Measurements from ENCODE around the gene SNX33. TPM values are rescaled to one million over a fixed set of nuclear protein-coding genes. Genes with fewer than 3 reads are reported as not detected.

The SNX33 gene
- total and polyA plus RNA-seq, 8 donors, result 21.4 to 34.7 (median 23.0) TPM

DNA sequence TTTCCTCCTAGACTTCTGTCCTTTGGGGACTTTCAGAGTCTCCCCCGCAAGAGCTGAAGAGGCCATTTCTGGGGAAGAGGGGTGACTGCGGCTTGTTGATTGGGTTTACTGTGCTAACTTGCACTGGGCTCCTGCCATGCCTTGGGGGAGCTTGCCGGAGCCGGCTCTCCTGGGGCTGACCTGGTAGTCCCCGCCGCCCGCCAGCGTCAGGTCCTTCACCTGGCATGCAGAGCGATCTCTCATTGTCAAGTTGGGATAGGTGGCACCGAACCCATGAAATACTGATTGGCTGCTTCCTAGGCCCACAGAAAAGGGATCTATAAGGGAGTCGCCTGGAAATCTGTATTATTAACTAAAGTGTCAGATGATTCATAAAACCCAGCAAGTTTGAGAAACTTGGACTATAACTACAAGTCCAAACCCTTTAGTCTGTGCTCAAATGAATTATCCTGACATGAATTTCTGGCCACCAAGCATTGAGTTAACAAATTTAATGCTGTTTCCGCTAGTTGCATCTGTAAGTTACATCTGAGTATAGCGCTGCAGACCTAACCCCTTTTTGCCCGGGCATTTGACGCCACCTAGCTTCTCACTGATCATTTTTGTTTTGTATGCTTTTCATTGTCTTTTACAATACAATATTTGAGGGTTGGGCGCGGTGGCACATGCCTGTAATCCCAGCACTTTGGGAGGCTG lies 7.1 kb upstream of the SNX33 start:
- peak; percentile 32 for ATAC-seq
- intact Hi-C loops (cut with DNase I), result no loop called here
- Histone ChIP-seq H3K36me3 (no peaks in the 10 kb centered on the region), H3K9me3 (no peaks in the 10 kb centered on the region), H3K27me3 (no peaks in the 10 kb centered on the region), H3K27ac (peak overlapping the region; percentile 93 to 97), H3K4me1 (peaks cover 7 to 42% of the 10 kb centered on the region in 2 donors), H3K4me3 (peak overlapping the region; percentile 90 to 96)
- DNase-seq, result peak in 2 of 4 donors; percentile 42 to 85
- TF ChIP-seq, protein P1, sequence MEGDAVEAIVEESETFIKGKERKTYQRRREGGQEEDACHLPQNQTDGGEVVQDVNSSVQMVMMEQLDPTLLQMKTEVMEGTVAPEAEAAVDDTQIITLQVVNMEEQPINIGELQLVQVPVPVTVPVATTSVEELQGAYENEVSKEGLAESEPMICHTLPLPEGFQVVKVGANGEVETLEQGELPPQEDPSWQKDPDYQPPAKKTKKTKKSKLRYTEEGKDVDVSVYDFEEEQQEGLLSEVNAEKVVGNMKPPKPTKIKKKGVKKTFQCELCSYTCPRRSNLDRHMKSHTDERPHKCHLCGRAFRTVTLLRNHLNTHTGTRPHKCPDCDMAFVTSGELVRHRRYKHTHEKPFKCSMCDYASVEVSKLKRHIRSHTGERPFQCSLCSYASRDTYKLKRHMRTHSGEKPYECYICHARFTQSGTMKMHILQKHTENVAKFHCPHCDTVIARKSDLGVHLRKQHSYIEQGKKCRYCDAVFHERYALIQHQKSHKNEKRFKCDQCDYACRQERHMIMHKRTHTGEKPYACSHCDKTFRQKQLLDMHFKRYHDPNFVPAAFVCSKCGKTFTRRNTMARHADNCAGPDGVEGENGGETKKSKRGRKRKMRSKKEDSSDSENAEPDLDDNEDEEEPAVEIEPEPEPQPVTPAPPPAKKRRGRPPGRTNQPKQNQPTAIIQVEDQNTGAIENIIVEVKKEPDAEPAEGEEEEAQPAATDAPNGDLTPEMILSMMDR (IDR thresholded peaks at IDR 0.05), result no peak

GRCh38 chr15:75641179-75641503 lies 6.6 kb upstream of the SNX33 start:
- intact Hi-C loops (cut with DNase I), result no loop called here
- no peaks in the 10 kb centered on the region for H3K27me3 ChIP-seq
- no peak for ATAC-seq

DNA sequence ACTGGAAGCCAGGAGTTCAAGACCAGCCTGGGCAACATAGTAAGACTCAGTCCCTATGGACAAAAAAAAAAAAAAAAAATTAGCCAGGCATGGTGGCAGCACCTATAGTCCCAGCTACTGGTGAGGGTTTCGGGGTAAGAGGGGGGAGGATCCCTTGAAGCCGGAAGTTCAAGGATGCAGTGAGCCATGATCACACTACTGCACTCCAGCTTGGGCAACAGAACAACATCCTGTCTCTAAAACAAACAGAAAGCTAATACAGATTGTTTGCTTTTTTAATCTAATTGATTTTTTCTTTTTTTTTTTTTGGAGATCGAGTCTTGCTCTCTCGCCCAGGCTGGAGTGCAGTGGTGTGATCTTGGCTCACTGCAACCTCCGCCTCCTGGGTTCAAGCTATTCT lies 6.1 kb upstream of the SNX33 start:
- intact Hi-C loops (cut with DNase I), result no loop called here
- H3K36me3 ChIP-seq, result no peaks in the 10 kb centered on the region
- H3K4me3 ChIP-seq, result no peak overlapping the region
- no peaks in the 10 kb centered on the region for H3K9me3 ChIP-seq
- no peak for ATAC-seq
- H3K27ac ChIP-seq, result no peak overlapping the region
- H3K27me3 ChIP-seq, result peaks cover 0 to 4% of the 10 kb centered on the region in 2 donors
- DNase-seq, result no peak
- peaks cover 10 to 40% of the 10 kb centered on the region in 2 donors for H3K4me1 ChIP-seq
- TF ChIP-seq, protein P1 (IDR thresholded peaks at IDR 0.05), result no peak

More at GRCh38 chr15:75641179-75641503, 6.6 kb upstream of the SNX33 start:
- Histone ChIP-seq H3K36me3 (no peaks in the 10 kb centered on the region), H3K4me3 (peak overlapping the region in 1 of 2 donors; percentile 96), H3K9me3 (no peaks in the 10 kb centered on the region), H3K27ac (peak overlapping the region in 1 of 2 donors; percentile 97), H3K4me1 (peaks cover 7 to 40% of the 10 kb centered on the region in 2 donors)
- no peak for DNase-seq
- TF ChIP-seq, protein P1 (IDR thresholded peaks at IDR 0.05), result no peak

DNA sequence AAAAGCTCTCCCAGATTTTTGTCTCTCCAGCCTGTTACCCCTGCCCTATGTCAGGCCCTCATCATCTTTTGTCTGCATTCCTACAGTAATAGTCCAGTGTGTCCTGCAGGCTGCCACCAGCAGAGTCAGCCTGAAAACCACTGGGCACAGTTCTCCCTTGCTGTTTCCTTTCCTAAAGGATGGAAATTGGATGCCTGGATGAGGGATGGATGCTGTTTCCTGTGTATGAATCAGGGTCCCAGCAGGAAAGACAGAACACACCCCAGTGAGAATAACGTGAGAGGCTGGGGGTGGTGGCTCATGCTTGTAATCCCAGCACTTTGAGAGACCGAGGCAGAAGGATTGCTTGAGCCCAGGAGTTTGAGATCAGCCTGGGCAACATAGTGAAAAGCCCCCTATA lies 3.3 kb upstream of the SNX33 start:
- H3K36me3 ChIP-seq, result peaks cover 0 to 2% of the 10 kb centered on the region in 2 donors
- TF ChIP-seq, protein P1 (IDR thresholded peaks at IDR 0.05), result no peak

GRCh38 chr15:75646112-75646943 lies 1.4 kb upstream of the SNX33 start:
- TF ChIP-seq, protein P1 (IDR thresholded peaks at IDR 0.05), result no peak
- no peak for DNase-seq
- Histone ChIP-seq H3K9me3 (no peaks in the 10 kb centered on the region), H3K36me3 (peaks cover 0 to 11% of the 10 kb centered on the region in 2 donors), H3K4me1 (peaks cover 32 to 39% of the 10 kb centered on the region in 2 donors), H3K27ac (peak overlapping the region; percentile 92 to 96), H3K4me3 (peak overlapping the region; percentile 73 to 74), H3K27me3 (peaks cover 0 to 24% of the 10 kb centered on the region in 2 donors)
- ATAC-seq, result no peak
- intact Hi-C loops (cut with DNase I), result no loop called here

More for the DNA sequence above, 3.3 kb upstream of the SNX33 start:
- Histone ChIP-seq H3K4me1 (peaks cover 13 to 31% of the 10 kb centered on the region in 2 donors), H3K4me3 (no peak overlapping the region), H3K27me3 (peaks cover 0 to 24% of the 10 kb centered on the region in 2 donors), H3K27ac (no peak overlapping the region), H3K9me3 (no peaks in the 10 kb centered on the region)
- DNase-seq (no peak), ATAC-seq (no peak)
- intact Hi-C loops (cut with DNase I), result no loop called here
